HepG2 (cell line): ENCODE data around the gene CAP2. TPM values are rescaled to one million over a fixed set of nuclear protein-coding genes. Genes with fewer than 3 reads are reported as not detected.

Experiments
- ATAC-seq: fragments of 200-7000 bp; cut with Tn5 transposase; 3 replicates; pipeline ENCODE4 v1.9.1; 2020; ENCODE audit warnings: mild to moderate bottlenecking, moderate library complexity
- BruUV-seq: library from RNA; stranded (reverse); fragments of 400-500 nt; replicated peaks from 2 replicates; lab custom pipeline; 2021; lab: Mats Ljungman, UMichigan
- CTCF ChIA-PET: fragments of 300-600 bp; formaldehyde crosslinking; extraction: SDS; loops from one replicate; lab custom pipeline; 2021; ENCODE audit warnings: low total read pairs, inconsistent platforms, low intra/inter-chr PET ratio; lab: Yijun Ruan, JAX
- POLR2A ChIA-PET: fragments of 350-600 bp; sonication (Branson Sonifier 250); formaldehyde crosslinking; loops from one replicate; lab custom pipeline; 2020; ENCODE audit warnings: antibody characterized with exemption, inconsistent platforms; lab: Yijun Ruan, JAX
- DNase-seq: peaks from one replicate; pipeline ENCODE4 v3.0.0-alpha.2; 2015; ENCODE audit warnings: low spot score
- FAIRE-seq: peaks from 3 replicates; lab custom pipeline; 2011; peaks lifted over from hg19 to GRCh38; lab: Jason Lieb, UNC
- H2AFZ ChIP-seq: one replicate; pipeline ENCODE4 v1.6.1; 2011; ENCODE audit warnings: low read length, inconsistent platforms
- H3K27ac ChIP-seq: fragments of 300-600 bp; 3 replicates; pipeline ENCODE4 v1.8.0; 2011; ENCODE audit warnings: mixed run types, mild to moderate bottlenecking, mixed read lengths, low read length, inconsistent platforms; ENCODE audit not compliant: insufficient read depth; ENCODE audit errors: extremely low read length
- H3K27me3 ChIP-seq, 2 experiments: fragments of 200-600 bp in 1 of 2; 2 replicates in 1 of 2; 3 replicates in 1 of 2; pipeline versions ENCODE4 v1.6.0 to v1.8.0; 2011; ENCODE audit warnings: low read length in 2 of 2, mild to moderate bottlenecking in 2 of 2, moderate library complexity in 2 of 2, inconsistent platforms in 1 of 2; ENCODE audit not compliant: insufficient read depth in 2 of 2, control insufficient read depth in 1 of 2
- H3K36me3 ChIP-seq, 2 experiments: fragments of 200-600 bp in 1 of 2; replicated peaks in 1 of 2; 2 replicates in 1 of 2; 3 replicates in 1 of 2; pipeline versions ENCODE4 v1.5.1 to v1.8.0; 2011; ENCODE audit warnings: low read length in 2 of 2, inconsistent platforms in 1 of 2; ENCODE audit not compliant: insufficient read depth in 2 of 2, control insufficient read depth in 1 of 2
- H3K4me1 ChIP-seq: 2 replicates; pipeline ENCODE4 v1.5.1; 2012; ENCODE audit warnings: low read length, inconsistent platforms; ENCODE audit not compliant: insufficient read depth
- H3K4me2 ChIP-seq: 2 replicates; pipeline ENCODE4 v1.6.0; 2011; ENCODE audit warnings: low read depth, low read length, inconsistent platforms
- H3K4me3 ChIP-seq, 3 experiments: fragments of 200-600 bp in 1 of 3; sonication (generic), shearing (Covaris generic) in 1 of 3; replicated peaks in 1 of 3; 2 replicates each; pipeline ENCODE4 v1.5.1; 2011 to 2016; ENCODE audit warnings: low read length in 3 of 3, inconsistent platforms in 2 of 3, low read depth in 2 of 3, mild to moderate bottlenecking in 2 of 3, control low read depth in 1 of 3, mixed read lengths in 1 of 3; ENCODE audit not compliant: insufficient read depth in 1 of 3
- H3K79me2 ChIP-seq: one replicate; pipeline ENCODE4 v1.6.1; 2011; ENCODE audit warnings: low read length, inconsistent platforms; ENCODE audit not compliant: insufficient read depth
- H3K9ac ChIP-seq: 2 replicates; pipeline ENCODE4 v1.6.0; 2011; ENCODE audit warnings: mild to moderate bottlenecking, low read depth, low read length, inconsistent platforms; ENCODE audit not compliant: insufficient read depth
- H3K9me3 ChIP-seq: 2 replicates; pipeline ENCODE4 v1.5.1; 2012; ENCODE audit warnings: mild to moderate bottlenecking, low read length
- H4K20me1 ChIP-seq: 2 replicates; pipeline ENCODE4 v1.6.0; 2011; ENCODE audit warnings: inconsistent platforms, mild to moderate bottlenecking, low read length, moderate library complexity; ENCODE audit not compliant: insufficient read depth
- CHCHD3 ChIP-seq: sonication (generic); formaldehyde crosslinking; IDR thresholded peaks from 2 replicates; pipeline ENCODE4 v1.8.0; 2022; ENCODE audit warnings: mild to moderate bottlenecking, missing genetic modification reagents, moderate library complexity
- HOXD1 ChIP-seq: sonication (generic); formaldehyde crosslinking; IDR thresholded peaks from 2 replicates; pipeline ENCODE4 v1.5.0; 2020; ENCODE audit warnings: missing genetic modification reagents
- MLXIP ChIP-seq: sonication (generic); formaldehyde crosslinking; IDR thresholded peaks from 2 replicates; pipeline ENCODE4 v1.9.0; 2021; ENCODE audit warnings: missing genetic modification reagents, borderline replicate concordance
- SNRNP70 ChIP-seq: fragments of 200-400 bp; formaldehyde crosslinking; IDR thresholded peaks from 2 replicates; pipeline ENCODE4 v1.6.1; 2017; ENCODE audit warnings: mild to moderate bottlenecking, low read depth, low read length, moderate library complexity
- ZKSCAN8 ChIP-seq: IDR thresholded peaks from 2 replicates; pipeline ENCODE4 v1.6.1; 2016; ENCODE audit warnings: borderline replicate concordance, missing genetic modification reagents, missing compliant biosample characterization
- ZNF747 ChIP-seq: sonication (generic); formaldehyde crosslinking; IDR thresholded peaks from 2 replicates; pipeline ENCODE4 v1.8.1; 2023; ENCODE audit warnings: missing genetic modification reagents, mild to moderate bottlenecking, borderline replicate concordance
- ZNF781 ChIP-seq: sonication (generic); formaldehyde crosslinking; IDR thresholded peaks from 2 replicates; pipeline ENCODE4 v1.5.1; 2020; ENCODE audit warnings: borderline replicate concordance, mild to moderate bottlenecking, missing genetic modification reagents; ENCODE audit errors: not compliant biosample characterization
- WGBS: methylation state at CpG from one replicate; pipeline ENCODE4 v1.1.6; 2017; ENCODE audit warnings: low lambda C conversion rate; 5-methylcytosine and 5-hydroxymethylcytosine counted together
- in situ Hi-C: cut with HindIII; loops from 2 replicates; pipeline ENCODE4 v1.10.0; 2017; ENCODE audit warnings: low pct_unique_long_range_greater_than_20kb; ENCODE audit not compliant: extremely low pct_ligation_motif_present
- intact Hi-C: fragments of 100-400 bp; cut with micrococcal nuclease; formaldehyde crosslinking; loops from one replicate; pipeline ENCODE4 v1.10.0; 2022; ENCODE audit not compliant: unreplicated experiment
- polyA plus RNA-seq, 8 experiments: library from polyadenylated mRNA; depleted of rRNA in 3 of 8; stranded (reverse) in 7 of 8; unstranded in 1 of 8; fragments of >200 nt; fragmentation: Illumina TruSeq in 4 of 8; extraction: Trizol in 4 of 8; gene quantifications; 2 replicates each; pipeline versions ENCODE4 v1.2.1 to v1.2.3, GENCODE V29; 2011 to 2016; ENCODE audit warnings: low read depth in 4 of 8, missing spikeins in 1 of 8, mixed read lengths in 1 of 8; ENCODE audit not compliant: insufficient read depth in 1 of 8
- total RNA-seq, 5 experiments: library from RNA; depleted of rRNA; stranded (reverse); fragments of >200 nt; fragmentation: Illumina TruSeq; extraction: Trizol; gene quantifications; 2 replicates each; pipeline ENCODE4 v1.2.3, GENCODE V29; 2016; ENCODE audit warnings: low read depth in 1 of 5

The CAP2 gene
- total and polyA plus RNA-seq, 2 of the 13 experiments (the other 11 are each of a cell fraction or from before 2014, with no cell fraction given): 7.9 to 53.1 TPM

GRCh38 chr6:17408081-17408480 is 14.7 kb downstream of the CAP2 start (continued):
- TF ChIP-seq ZNF781 (CRISPR knock-in tag) (no peak), HOXD1 (CRISPR knock-in tag) (no peak), CHCHD3 (no peak), MLXIP (CRISPR knock-in tag) (no peak)

GRCh38 chr6:17410281-17410680 is 16.9 kb downstream of the CAP2 start:
- Histone ChIP-seq H3K4me2 (no peak overlapping the region), H3K79me2 (peaks cover 6% of the 10 kb centered on the region), H3K27ac (no peak overlapping the region), H3K27me3 (no peaks in the 10 kb centered on the region), H3K9ac (no peak overlapping the region), H3K36me3 (no peaks in the 10 kb centered on the region), H4K20me1 (no peaks in the 10 kb centered on the region), H2AFZ (no peak overlapping the region), H3K9me3 (0 out of 2 replicates have a peak, but pooled peaks cover 4% of the 10 kb centered on the region), H3K4me3 (no peak overlapping the region), H3K4me1 (peaks cover 26% of the 10 kb centered on the region)
- in situ Hi-C loops: no loop called here
- intact Hi-C loops: no loop called here
- no peak for DNase-seq
- no TSS peak for BruUV-seq
- POLR2A ChIA-PET: no interaction called here
- 99% methylated on average over 4 of the region's 4 CpGs for WGBS
- no peak for FAIRE-seq
- no peak for TF ChIP-seq ZNF747 (CRISPR knock-in tag)
- TF ChIP-seq SNRNP70: no peak
- no peak for TF ChIP-seq ZKSCAN8
- no peak for ATAC-seq
- CTCF ChIA-PET: no interaction called here
